Retinal pigment epithelial cell (primary cell): ENCODE data around the gene EDC3.
A peak's percentile ranks its signal among the peaks of the same experiment; 100 is the strongest.

Experiments used
- DNase-seq: peaks from one replicate; pipeline ENCODE4 v3.0.0-alpha.2; 2010; ENCODE audit warnings: low read depth
- H3K4me3 ChIP-seq: 2 replicates; pipeline ENCODE4 v1.5.1; 2011; ENCODE audit warnings: mild to moderate bottlenecking, low read length, control low read depth, moderate library complexity
- TF ChIP-seq, protein P1 (sequence below): conservative IDR thresholded peaks from 2 replicates; pipeline ENCODE4 v1.5.1; 2011; ENCODE audit warnings: low read depth, low read length, control low read depth, inconsistent platforms

EDC3 gene

DNA sequence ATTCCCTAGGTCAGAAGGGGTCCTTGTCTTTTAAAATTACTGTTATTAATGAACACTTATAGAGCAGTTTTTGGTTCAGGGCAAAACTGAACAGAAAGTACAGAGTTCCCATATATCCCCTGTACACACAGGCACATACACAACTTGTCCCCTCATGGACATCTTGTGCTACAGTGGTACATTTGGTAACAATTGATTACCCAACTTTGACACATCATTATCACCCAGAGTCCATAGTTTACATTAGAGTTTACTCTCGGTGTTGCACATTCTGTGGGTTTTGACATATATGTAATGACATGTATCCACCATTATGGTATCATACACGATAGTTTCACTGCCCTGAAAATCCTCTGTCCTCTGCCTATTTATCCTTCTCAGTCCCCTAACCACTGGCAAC lies 984 bp upstream of the EDC3 start:
- peak overlapping the region; percentile 97 for H3K4me3 ChIP-seq
- no peak for DNase-seq
- TF ChIP-seq, protein P1, sequence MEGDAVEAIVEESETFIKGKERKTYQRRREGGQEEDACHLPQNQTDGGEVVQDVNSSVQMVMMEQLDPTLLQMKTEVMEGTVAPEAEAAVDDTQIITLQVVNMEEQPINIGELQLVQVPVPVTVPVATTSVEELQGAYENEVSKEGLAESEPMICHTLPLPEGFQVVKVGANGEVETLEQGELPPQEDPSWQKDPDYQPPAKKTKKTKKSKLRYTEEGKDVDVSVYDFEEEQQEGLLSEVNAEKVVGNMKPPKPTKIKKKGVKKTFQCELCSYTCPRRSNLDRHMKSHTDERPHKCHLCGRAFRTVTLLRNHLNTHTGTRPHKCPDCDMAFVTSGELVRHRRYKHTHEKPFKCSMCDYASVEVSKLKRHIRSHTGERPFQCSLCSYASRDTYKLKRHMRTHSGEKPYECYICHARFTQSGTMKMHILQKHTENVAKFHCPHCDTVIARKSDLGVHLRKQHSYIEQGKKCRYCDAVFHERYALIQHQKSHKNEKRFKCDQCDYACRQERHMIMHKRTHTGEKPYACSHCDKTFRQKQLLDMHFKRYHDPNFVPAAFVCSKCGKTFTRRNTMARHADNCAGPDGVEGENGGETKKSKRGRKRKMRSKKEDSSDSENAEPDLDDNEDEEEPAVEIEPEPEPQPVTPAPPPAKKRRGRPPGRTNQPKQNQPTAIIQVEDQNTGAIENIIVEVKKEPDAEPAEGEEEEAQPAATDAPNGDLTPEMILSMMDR: no peak

DNA sequence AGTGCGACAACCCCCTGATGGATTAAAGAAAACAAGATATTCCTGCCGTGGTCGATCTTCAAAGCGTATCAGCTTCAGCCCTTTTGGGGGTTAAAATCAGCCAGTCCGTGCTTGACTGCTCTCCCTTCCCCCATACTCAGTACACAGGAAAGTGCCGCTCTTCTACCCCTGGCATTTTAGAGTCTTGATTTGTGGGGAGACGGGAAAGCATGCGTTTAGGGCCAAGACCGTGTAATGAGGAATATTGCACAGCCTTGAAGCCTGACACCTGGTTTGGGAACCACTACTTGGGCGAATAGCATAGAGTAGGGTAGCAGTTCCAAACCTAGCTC lies 540 bp upstream of the EDC3 start:
- TF ChIP-seq, protein P1: no peak
- DNase-seq: no peak
- H3K4me3 ChIP-seq: peak overlapping the region; percentile 97

DNA sequence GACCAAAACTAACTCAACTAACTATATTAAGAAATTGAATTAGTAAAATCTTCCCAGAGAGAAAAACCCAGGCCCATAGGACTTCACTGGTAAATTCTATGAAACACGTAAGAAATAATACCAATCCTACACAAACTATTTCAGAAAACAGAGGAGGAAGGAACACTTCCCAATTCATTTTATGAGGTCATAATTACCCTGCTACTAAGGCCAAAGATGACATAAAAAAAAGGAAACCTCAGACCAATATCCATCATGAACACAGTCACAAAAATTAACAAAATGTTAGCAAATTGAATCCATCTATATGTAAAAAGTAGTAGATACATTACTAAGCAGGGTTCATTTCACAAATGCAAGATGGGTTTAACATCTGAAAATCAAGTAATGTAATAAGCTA lies 3.5 kb downstream of the EDC3 start:
- H3K4me3 ChIP-seq: no peak overlapping the region
- no peak for DNase-seq
- TF ChIP-seq, protein P1: no peak

DNA sequence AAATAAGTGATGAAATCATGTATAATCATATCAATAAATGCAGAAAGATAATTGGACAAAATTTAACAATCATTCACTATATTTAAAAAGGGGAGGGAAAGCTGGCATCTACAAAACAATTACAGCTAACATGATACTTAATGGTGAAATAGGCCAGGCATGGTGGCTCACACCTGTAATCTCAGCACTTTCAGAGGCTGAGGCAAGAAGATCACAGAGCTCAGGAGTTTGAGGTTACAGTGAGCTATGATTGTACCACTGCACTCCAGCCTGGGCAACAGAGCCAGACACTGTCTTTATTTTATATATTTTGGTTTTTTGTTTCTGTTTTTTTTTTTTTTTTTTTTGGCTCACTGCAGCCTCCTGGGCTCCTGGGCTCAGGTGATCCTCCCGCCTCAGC lies 12.1 kb downstream of the EDC3 start:
- TF ChIP-seq, protein P1: no peak
- DNase-seq: no peak
- no peak overlapping the region for H3K4me3 ChIP-seq

DNA sequence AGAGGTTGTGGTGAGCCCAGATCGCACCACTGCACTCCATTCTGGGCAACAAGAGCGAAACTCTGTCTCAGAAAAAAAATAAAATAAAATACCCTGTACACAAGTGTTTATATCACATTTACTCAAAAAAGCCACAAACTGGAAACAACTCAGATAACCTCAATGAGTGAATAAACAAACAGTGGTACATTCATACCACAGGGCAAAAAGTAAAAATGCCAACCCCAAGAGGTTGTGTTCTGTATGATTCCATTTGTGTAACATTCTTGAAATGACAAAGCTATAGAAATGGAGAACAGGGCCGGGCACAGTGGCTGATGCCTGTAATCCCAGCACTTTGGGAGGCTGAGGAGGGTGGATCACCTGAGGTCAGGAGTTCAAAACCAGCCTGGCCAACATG lies 12.9 kb downstream of the EDC3 start:
- DNase-seq: no peak
- H3K4me3 ChIP-seq: no peak overlapping the region
- TF ChIP-seq, protein P1: no peak

DNA sequence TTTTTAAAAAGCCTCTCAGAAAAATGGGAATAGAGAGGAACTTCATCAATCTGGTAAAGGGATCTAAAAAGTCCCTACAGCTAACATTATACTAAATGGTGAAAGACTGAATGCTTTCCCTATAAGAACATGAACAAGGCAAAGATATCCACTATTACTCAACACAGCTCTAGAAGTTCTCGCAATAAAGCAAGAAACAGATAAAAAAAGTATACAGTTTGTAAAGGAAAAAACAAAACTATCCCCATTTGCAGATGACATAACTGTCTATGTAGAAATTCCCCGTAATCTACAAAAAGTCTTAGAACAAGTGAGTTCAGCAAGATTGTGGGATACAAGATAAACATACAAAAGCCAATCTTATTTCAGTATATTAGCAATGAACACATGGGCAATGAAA lies 15.4 kb downstream of the EDC3 start:
- TF ChIP-seq, protein P1: no peak
- no peak overlapping the region for H3K4me3 ChIP-seq
- no peak for DNase-seq

DNA sequence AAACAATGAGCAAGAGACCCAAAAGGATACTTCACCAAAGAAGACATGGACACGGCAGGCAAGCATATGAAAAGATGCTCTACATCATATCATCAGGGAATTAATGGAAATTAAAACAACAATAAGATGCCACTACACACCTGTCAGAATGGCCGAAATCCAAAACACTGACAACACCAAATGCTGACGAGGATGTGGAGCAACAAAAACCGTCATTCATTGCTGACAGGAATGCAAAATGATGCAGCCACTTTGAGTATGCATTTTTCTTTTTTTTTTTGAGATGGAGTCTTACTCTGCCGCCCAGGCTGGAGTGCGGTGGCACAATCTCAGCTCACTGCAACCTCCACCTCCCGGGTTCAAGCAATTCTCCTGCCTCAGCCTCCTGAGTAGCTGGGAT lies 19.0 kb downstream of the EDC3 start:
- TF ChIP-seq, protein P1: no peak
- DNase-seq: no peak

More for the DNA sequence above, 19.0 kb downstream of the EDC3 start:
- no peak overlapping the region for H3K4me3 ChIP-seq
